NCI-H1048 (cell line): ENCODE results near the gene BCL2L12.
"Not testable (repeated sequence)": the region's sequence is repeated elsewhere in the genome, so short reads cannot be mapped to it uniquely, and the experiment has no call there.

Experiments used
- DNase-seq: peaks from one replicate; lab custom pipeline; 2025; lab: John Stamatoyannopoulos, UW

The BCL2L12 gene

GRCh38 chr19:49665351-49666119 lies at the start of gene BCL2L12, which contains the start of gene IRF3:
BCL2L12 (plus strand) TSS chr19:49665933; CDS start chr19:49666693, 760 bp downstream.
IRF3 (minus strand) TSS chr19:49665857; CDS start chr19:49664838, 1,019 bp downstream.
- DNase-seq, result peak; percentile 87

GRCh38 chr19:49616532-49616931 lies 49.2 kb upstream of the BCL2L12 start:
- no peak for DNase-seq

- DNase-seq, result no peak
These were observed 48.8 kb upstream of the BCL2L12 start for GRCh38 chr19:49616945-49617344.

- not testable (repeated sequence) for DNase-seq
These were observed 47.9 kb upstream of the BCL2L12 start for GRCh38 chr19:49617860-49618259.

- DNase-seq, result no peak
These were observed 40.5 kb upstream of the BCL2L12 start for GRCh38 chr19:49624967-49625910.

GRCh38 chr19:49626226-49626625 lies 39.5 kb upstream of the BCL2L12 start:
- no peak for DNase-seq

GRCh38 chr19:49629659-49630058 lies 36.1 kb upstream of the BCL2L12 start:
- DNase-seq, result no peak

- no peak for DNase-seq
These were observed 34.6 kb upstream of the BCL2L12 start for GRCh38 chr19:49631014-49631588.

- DNase-seq, result no peak
These were observed 34.0 kb upstream of the BCL2L12 start for GRCh38 chr19:49631610-49632192.

- no peak for DNase-seq
These were observed 33.2 kb upstream of the BCL2L12 start for GRCh38 chr19:49632576-49632975.

GRCh38 chr19:49633273-49633672 lies 32.5 kb upstream of the BCL2L12 start:
- DNase-seq, result not testable (repeated sequence)

- no peak for DNase-seq
These were observed 30.1 kb upstream of the BCL2L12 start for GRCh38 chr19:49635530-49636232.

- no peak for DNase-seq
These were observed 29.4 kb upstream of the BCL2L12 start for GRCh38 chr19:49636233-49636932.

GRCh38 chr19:49637821-49638738 lies 27.7 kb upstream of the BCL2L12 start:
- DNase-seq, result no peak

GRCh38 chr19:49639401-49640112 lies 26.2 kb upstream of the BCL2L12 start:
- no peak for DNase-seq

- DNase-seq, result peak; percentile 97
These were observed 25.4 kb upstream of the BCL2L12 start, which contains the start of gene RRAS for GRCh38 chr19:49640113-49640898. RRAS (minus strand) TSS chr19:49640143; CDS start chr19:49640098, 45 bp downstream.

GRCh38 chr19:49641688-49642491 lies 23.8 kb upstream of the BCL2L12 start, which contains the start of gene SCAF1:
SCAF1 (plus strand) TSS chr19:49642209; CDS start chr19:49645027, 2,818 bp downstream.
- DNase-seq, result peak; percentile 95
